ENCODE results near the gene DPCD. TPM values are rescaled to one million over a fixed set of nuclear protein-coding genes. Genes with fewer than 3 reads are reported as not detected.

DPCD gene
- total and polyA plus RNA-seq, 2 of the 8 experiments (the other 6 are each of a cell fraction or from before 2014, with no cell fraction given) = 21.2 to 31.4 TPM

GRCh38 chr10:101644002-101644401, 55.9 kb downstream of the DPCD start (continued):
- no peak for TF ChIP-seq RBBP5 (IDR thresholded peaks at IDR 0.05; ENCODE audit: borderline replicate concordance, low read depth, low read length)
- no peak for TF ChIP-seq CREB1 (IDR thresholded peaks at IDR 0.05)
- TF ChIP-seq ASH2L (IDR thresholded peaks at IDR 0.05; ENCODE audit: low read length) = peak; percentile 23
- peak; percentile 47; the same call in 1 of the 2 replicates for TF ChIP-seq POU5F1 (IDR thresholded peaks at IDR 0.05; ENCODE audit: low read depth, low read length)
- peak; percentile 67; the same call in 1 of the 2 replicates for TF ChIP-seq YY1 (IDR thresholded peaks at IDR 0.05; ENCODE audit: low read depth, low read length)
- TF ChIP-seq CTBP2 (IDR thresholded peaks at IDR 0.05; ENCODE audit: borderline replicate concordance, insufficient read depth, insufficient read length, low read length) = no peak
- no peak for TF ChIP-seq HDAC6 (IDR thresholded peaks at IDR 0.05; ENCODE audit: low read depth, low read length)

Measured in H1 (cell line).